Fibroblast of skin of left quadriceps (primary cell): Measurements from ENCODE around the gene SAMSN1.

Source experiments
- DNase-seq, 2 experiments: peaks; one replicate each; pipeline ENCODE4 v3.0.0-alpha.2; 2013; ENCODE audit warnings: low read depth in 2 of 2

SAMSN1 gene

GRCh38 chr21:14484188-14485009, 61.7 kb downstream of the SAMSN1 start:
- DNase-seq = no peak

GRCh38 chr21:14483296-14483695, 62.8 kb downstream of the SAMSN1 start:
- DNase-seq = no peak

GRCh38 chr21:14482165-14482564, 64.0 kb downstream of the SAMSN1 start:
- no peak for DNase-seq

- no peak for DNase-seq
Measured at GRCh38 chr21:14480411-14481031, 65.6 kb downstream of the SAMSN1 start.

- DNase-seq = no peak
Measured at GRCh38 chr21:14479241-14479786, 66.8 kb downstream of the SAMSN1 start.

- DNase-seq = no peak
Measured at GRCh38 chr21:14477841-14478240, 68.3 kb downstream of the SAMSN1 start.

GRCh38 chr21:14477133-14477532, 69.0 kb downstream of the SAMSN1 start:
- DNase-seq = no peak

GRCh38 chr21:14474995-14475394, 71.1 kb downstream of the SAMSN1 start:
- no peak for DNase-seq

GRCh38 chr21:14469641-14470040, 76.5 kb downstream of the SAMSN1 start:
- DNase-seq = no peak

GRCh38 chr21:14466715-14467114, 79.4 kb downstream of the SAMSN1 start:
- DNase-seq = no peak

GRCh38 chr21:14457762-14458161, 88.4 kb downstream of the SAMSN1 start:
- DNase-seq = no peak

- DNase-seq = no peak
Measured at GRCh38 chr21:14456911-14457310, 89.2 kb downstream of the SAMSN1 start.

- no peak for DNase-seq
Measured at GRCh38 chr21:14454016-14455009, 91.8 kb downstream of the SAMSN1 start.

- DNase-seq = no peak
Measured at GRCh38 chr21:14453339-14454015, 92.6 kb downstream of the SAMSN1 start.

GRCh38 chr21:14452727-14453241, 93.3 kb downstream of the SAMSN1 start:
- no peak for DNase-seq

GRCh38 chr21:14452031-14452726, 93.9 kb downstream of the SAMSN1 start:
- no peak for DNase-seq

GRCh38 chr21:14451546-14451945, 94.6 kb downstream of the SAMSN1 start:
- no peak for DNase-seq

GRCh38 chr21:14448784-14449183, 97.3 kb downstream of the SAMSN1 start:
- no peak for DNase-seq

GRCh38 chr21:14438211-14438610, 107.9 kb downstream of the SAMSN1 start:
- DNase-seq = no peak

GRCh38 chr21:14435423-14435822, 110.7 kb downstream of the SAMSN1 start:
- no peak for DNase-seq
